Transverse colon (tissue), 4 donors: Measurements from ENCODE around the gene AOAH. TPM values are rescaled to one million over a fixed set of nuclear protein-coding genes. Genes with fewer than 3 reads are reported as not detected.

Experiments used
- DNase-seq: peaks from one replicate; pipeline ENCODE4 v3.0.0-alpha.2; 2019
- H3K27ac ChIP-seq, 4 donors: fragments of 200-600 bp; sonication (generic); 2 replicates each; pipeline ENCODE4 v1.5.1; 2016 to 2018; ENCODE audit warnings: inconsistent platforms in 4 of 4
- H3K27me3 ChIP-seq: fragments of 200-600 bp; sonication (generic); 2 replicates; pipeline ENCODE4 v1.5.1; 2017; ENCODE audit warnings: inconsistent platforms
- H3K36me3 ChIP-seq, 4 donors: fragments of 200-600 bp; sonication (generic); 2 replicates each; pipeline ENCODE4 v1.5.1; 2017 to 2019; ENCODE audit warnings: inconsistent platforms in 4 of 4
- H3K4me1 ChIP-seq, 4 donors: fragments of 200-600 bp; sonication (generic); 2 replicates each; pipeline ENCODE4 v1.5.1; 2017 to 2020; ENCODE audit warnings: inconsistent platforms in 4 of 4
- H3K4me3 ChIP-seq, 4 donors: fragments of 200-600 bp; sonication (generic); 1 replicate in 1 of 4; 2 replicates in 3 of 4; pipeline versions ENCODE4 v1.5.1 to v1.6.1; 2017 to 2019; ENCODE audit warnings: inconsistent platforms in 4 of 4
- H3K9me3 ChIP-seq, 2 donors: fragments of 200-600 bp; sonication (generic); 2 replicates each; pipeline ENCODE4 v1.5.1; 2017 to 2019; ENCODE audit warnings: inconsistent platforms in 2 of 2
- CTCF ChIP-seq, 5 experiments: fragments of 200-600 bp in 3 of 5; fragments of 450-650 bp in 2 of 5; sonication (generic) in 3 of 5; IDR thresholded peaks; 1 replicate in 2 of 5; 2 replicates in 3 of 5; pipeline ENCODE4 v1.5.1; 2016 to 2017; ENCODE audit warnings: antibody characterized with exemption in 5 of 5, inconsistent platforms in 3 of 5, mild to moderate bottlenecking in 2 of 5, moderate library complexity in 1 of 5
- EP300 ChIP-seq: sonication (generic); formaldehyde crosslinking; IDR thresholded peaks from one replicate; pipeline ENCODE4 v1.6.1; 2017; ENCODE audit warnings: antibody characterized with exemption, low read depth
- POLR2A ChIP-seq: fragments of 450-650 bp; IDR thresholded peaks from one replicate; pipeline ENCODE4 v1.6.1; 2016; ENCODE audit warnings: antibody characterized with exemption, mild to moderate bottlenecking, moderate library complexity
- POLR2AphosphoS5 ChIP-seq, 3 donors: sonication (generic); formaldehyde crosslinking; IDR thresholded peaks; one replicate each; pipeline ENCODE4 v1.6.1; 2016; ENCODE audit warnings: antibody characterized with exemption in 3 of 3
- WGBS, 2 donors: methylation state at CpG; one replicate each; pipeline ENCODE4 v1.1.5; 2018; ENCODE audit warnings: low coverage in 1 of 2; 5-methylcytosine and 5-hydroxymethylcytosine counted together
- in situ Hi-C, 4 donors: fragments of 200-750 bp; cut with MboI; loops; one replicate each; pipeline versions ENCODE4 v1.15.0 to v1.15.1; 2017; ENCODE audit warnings: low sequenced_read_pairs in 3 of 4, low pct_ligation_motif_present in 1 of 4, low pct_unique_long_range_greater_than_20kb in 1 of 4
- intact Hi-C: fragments of 100-400 bp; cut with DNase I; formaldehyde crosslinking; loops from one replicate; pipeline ENCODE4 v1.15.1; 2023; ENCODE audit warnings: low total_unique reads
- total RNA-seq, 4 donors: library from RNA; depleted of rRNA; stranded (reverse); fragments of >200 nt; gene quantifications; one replicate each; pipeline ENCODE4 v1.1.0, GENCODE V29; 2016

Gene AOAH
- total RNA-seq, 4 donors from 2014 or later: 82.8 to 139 (median 102) TPM

DNA sequence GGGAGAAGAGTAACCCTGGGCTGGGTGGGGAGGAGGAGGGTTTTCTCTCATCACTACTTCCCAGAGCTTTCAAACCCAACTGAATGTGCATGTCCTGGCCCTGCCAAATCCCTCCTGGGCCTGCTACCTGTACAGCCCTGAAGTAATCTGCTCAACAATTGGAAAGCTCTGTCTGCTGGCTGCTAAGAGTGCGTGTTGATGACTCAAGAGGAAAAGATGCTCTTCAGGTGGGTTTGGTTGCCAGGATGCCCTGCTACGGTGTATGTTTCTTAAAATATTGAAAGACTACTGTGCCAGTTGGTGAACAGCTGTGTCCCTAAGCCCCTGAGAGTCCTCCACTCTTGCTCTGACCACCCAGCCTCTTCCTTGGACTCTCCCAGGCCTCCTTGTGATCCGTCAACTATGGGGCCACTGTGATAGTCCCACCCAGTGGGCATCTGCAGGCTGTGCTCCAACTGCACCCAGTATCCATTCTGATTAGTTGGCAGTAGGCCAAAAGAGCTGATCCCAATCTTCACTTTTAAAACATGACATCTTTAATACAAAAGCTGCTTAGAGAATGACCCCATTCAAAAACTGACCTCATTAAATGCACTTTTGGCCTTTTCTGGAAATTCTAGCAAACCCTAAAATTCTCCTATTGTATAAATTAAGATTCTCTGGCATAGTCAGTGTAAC, 85.6 kb downstream of the AOAH start:
- no peak for TF ChIP-seq POLR2A
- TF ChIP-seq EP300: no peak
- no peak for TF ChIP-seq POLR2AphosphoS5 (IDR thresholded peaks at IDR 0.05)
- TF ChIP-seq CTCF (IDR thresholded peaks at IDR 0.05): no peak
- no peak for DNase-seq
- 85% methylated on average over 3 of the region's 3 CpGs; no CpG with 5 or more reads in 1 of the 2 donors for WGBS, 2 donors
- Histone ChIP-seq H3K36me3 (no peaks in the 10 kb centered on the region), H3K9me3 (no peaks in the 10 kb centered on the region), H3K4me1 (peaks cover 0 to 12% (median 4%) of the 10 kb centered on the region in 4 donors), H3K27me3 (no peaks in the 10 kb centered on the region), H3K27ac (no peak overlapping the region), H3K4me3 (no peak overlapping the region)
- intact Hi-C loops (no loop called here), in situ Hi-C loops (no loop called here)

GRCh38 chr7:36638140-36638539, 86.2 kb downstream of the AOAH start:
- intact Hi-C loops (no loop called here), in situ Hi-C loops (no loop called here)
- 83 to 88% methylated on average over 4 to 5 of the region's 5 CpGs for WGBS, 2 donors
- peaks cover 0 to 12% (median 4%) of the 10 kb centered on the region in 4 donors for H3K4me1 ChIP-seq
- TF ChIP-seq CTCF (IDR thresholded peaks at IDR 0.05) (no peak), POLR2A (no peak), POLR2AphosphoS5 (IDR thresholded peaks at IDR 0.05) (no peak), EP300 (no peak)
- no peaks in the 10 kb centered on the region for H3K36me3 ChIP-seq
- no peak overlapping the region for H3K27ac ChIP-seq
- H3K27me3 ChIP-seq: no peaks in the 10 kb centered on the region
- DNase-seq: no peak
- H3K4me3 ChIP-seq: no peak overlapping the region
- no peaks in the 10 kb centered on the region for H3K9me3 ChIP-seq

DNA sequence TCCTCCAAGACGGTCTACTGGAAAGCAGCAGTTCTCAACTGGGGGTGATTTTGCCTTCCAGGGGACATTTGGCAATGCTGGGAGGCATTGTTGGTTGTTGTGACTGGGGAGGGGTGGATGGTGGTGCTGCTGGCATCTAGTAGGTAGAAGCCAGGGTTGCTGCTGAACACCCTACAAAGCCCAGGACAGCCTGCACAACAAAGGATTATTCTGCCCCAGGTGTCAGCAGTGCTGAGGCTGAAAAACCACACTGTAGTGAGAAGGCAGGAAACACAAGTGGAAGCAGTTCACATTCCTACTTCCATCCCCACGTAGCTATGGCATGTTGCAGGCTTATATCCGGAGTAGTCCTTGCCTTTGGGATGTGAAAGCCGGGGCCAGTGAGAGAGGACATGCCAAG, 86.9 kb downstream of the AOAH start:
- no peaks in the 10 kb centered on the region for H3K27me3 ChIP-seq
- TF ChIP-seq CTCF (IDR thresholded peaks at IDR 0.05) (no peak), EP300 (no peak), POLR2A (no peak), POLR2AphosphoS5 (IDR thresholded peaks at IDR 0.05) (no peak)
- 80 to 92% methylated on average over 2 to 4 of the region's 4 CpGs for WGBS, 2 donors
- H3K9me3 ChIP-seq: no peaks in the 10 kb centered on the region
- H3K4me1 ChIP-seq: peaks cover 0 to 12% (median 4%) of the 10 kb centered on the region in 4 donors
- intact Hi-C loops (no loop called here), in situ Hi-C loops (no loop called here)
- no peak overlapping the region for H3K27ac ChIP-seq
- H3K4me3 ChIP-seq: no peak overlapping the region
- no peak for DNase-seq
- H3K36me3 ChIP-seq: no peaks in the 10 kb centered on the region

DNA sequence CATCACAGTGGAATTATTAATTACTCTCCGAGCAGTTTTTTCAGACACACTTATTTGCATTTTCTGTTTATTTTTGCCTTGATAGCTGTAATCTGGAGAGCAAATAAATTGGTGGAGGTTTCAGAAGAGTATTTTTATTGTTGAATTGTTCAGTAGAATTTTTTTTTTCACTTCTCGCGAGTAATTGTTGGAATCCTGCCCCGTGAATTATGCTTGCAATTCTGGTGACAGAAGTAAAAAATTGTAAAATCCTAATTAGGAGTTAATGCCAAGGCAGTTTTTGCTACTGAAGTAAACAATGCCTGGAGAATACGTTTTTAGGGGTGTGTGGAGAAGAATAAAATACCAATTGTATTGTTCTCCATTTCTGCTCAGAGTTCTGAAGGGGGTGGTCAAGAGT, 88.2 kb downstream of the AOAH start:
- 54 to 59% methylated on average over 4 to 5 of the region's 5 CpGs for WGBS, 2 donors
- intact Hi-C loops: no loop called here

More for the DNA sequence above, 88.2 kb downstream of the AOAH start:
- Histone ChIP-seq H3K4me1 (peaks cover 0 to 12% (median 4%) of the 10 kb centered on the region in 4 donors), H3K27me3 (no peaks in the 10 kb centered on the region), H3K9me3 (no peaks in the 10 kb centered on the region), H3K27ac (no peak overlapping the region), H3K4me3 (no peak overlapping the region), H3K36me3 (no peaks in the 10 kb centered on the region)
- in situ Hi-C loops: no loop called here
- no peak for TF ChIP-seq POLR2A
- TF ChIP-seq CTCF (IDR thresholded peaks at IDR 0.05): no peak
- no peak for TF ChIP-seq POLR2AphosphoS5 (IDR thresholded peaks at IDR 0.05)
- TF ChIP-seq EP300: no peak
- no peak for DNase-seq
